Thyroid gland (tissue), 4 donors: ENCODE results near the gene LRBA. TPM values are rescaled to one million over a fixed set of nuclear protein-coding genes. Genes with fewer than 3 reads are reported as not detected.

Experiments
- DNase-seq, 2 donors: peaks; one replicate each; pipeline ENCODE4 v3.0.0-alpha.2; 2019
- H3K27ac ChIP-seq, 3 donors: fragments of 200-600 bp; sonication (generic); 1 replicate in 2 of 3; 2 replicates in 1 of 3; pipeline ENCODE4 v1.5.1; 2016 to 2019; ENCODE audit warnings: mild to moderate bottlenecking in 1 of 3, moderate library complexity in 1 of 3
- H3K27me3 ChIP-seq: fragments of 200-600 bp; sonication (generic); one replicate; pipeline ENCODE4 v1.5.1; 2019
- H3K36me3 ChIP-seq, 2 donors: fragments of 200-600 bp; sonication (generic); one replicate each; pipeline ENCODE4 v1.5.1; 2016 to 2019
- H3K4me1 ChIP-seq, 2 donors: fragments of 200-600 bp; sonication (generic); one replicate each; pipeline ENCODE4 v1.5.1; 2017 to 2019
- H3K4me3 ChIP-seq, 3 donors: fragments of 200-600 bp; sonication (generic); replicated peaks in 1 of 3; 1 replicate in 2 of 3; 2 replicates in 1 of 3; pipeline ENCODE4 v1.5.1; 2016; ENCODE audit warnings: mild to moderate bottlenecking in 1 of 3
- H3K9me3 ChIP-seq: fragments of 200-600 bp; sonication (generic); one replicate; pipeline ENCODE4 v1.5.1; 2017
- POLR2A ChIP-seq, 2 donors: fragments of 450-650 bp; IDR thresholded peaks; one replicate each; pipeline ENCODE4 v1.6.1; 2017; ENCODE audit warnings: antibody characterized with exemption in 2 of 2, mild to moderate bottlenecking in 2 of 2, moderate library complexity in 1 of 2
- WGBS, 2 donors: methylation state at CpG; one replicate each; pipeline ENCODE4 v1.1.5; 2017; 5-methylcytosine and 5-hydroxymethylcytosine counted together
- intact Hi-C: fragments of 100-400 bp; cut with DNase I; formaldehyde crosslinking; loops from one replicate; pipeline ENCODE4 v1.15.1; 2023
- total RNA-seq, 4 donors: library from RNA; depleted of rRNA; stranded (reverse); fragments of >200 nt; gene quantifications; one replicate each; pipeline ENCODE4 v1.2.3, GENCODE V29; 2016
- TF ChIP-seq, protein P1 (sequence below), 6 experiments: fragments of 200-600 bp in 3 of 6; fragments of 450-650 bp in 3 of 6; sonication (generic) in 3 of 6; IDR thresholded peaks; one replicate each; pipeline ENCODE4 v1.5.1; 2016 to 2019; ENCODE audit warnings: antibody characterized with exemption in 6 of 6, mild to moderate bottlenecking in 2 of 6, inconsistent platforms in 1 of 6, moderate library complexity in 1 of 6

Gene LRBA
- total RNA-seq, 4 donors from 2014 or later = 98.9 to 127 (median 113) TPM

DNA sequence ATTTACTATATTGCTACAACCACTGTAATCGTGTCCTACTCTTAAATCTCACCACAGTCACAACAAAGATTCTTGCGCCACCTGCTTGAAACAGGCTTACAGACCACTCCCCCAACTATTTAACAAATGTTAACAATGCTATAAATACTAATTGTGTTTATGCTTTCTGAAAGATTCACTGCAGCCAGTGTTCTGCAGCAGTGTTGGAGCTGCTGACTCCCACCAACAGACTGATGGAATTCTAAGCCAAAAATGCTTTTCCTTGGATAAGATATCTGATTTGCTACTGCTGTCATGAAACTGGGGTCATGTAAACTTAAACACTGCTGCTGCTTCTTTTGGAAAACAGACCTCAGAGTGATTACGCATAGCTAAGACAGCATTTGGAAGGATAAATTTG is 677.4 kb downstream of the LRBA start:
- intact Hi-C loops = no loop called here
- Histone ChIP-seq H3K27me3 (no peaks in the 10 kb centered on the region), H3K9me3 (no peaks in the 10 kb centered on the region), H3K36me3 (no peaks in the 10 kb centered on the region), H3K4me1 (no peaks in the 10 kb centered on the region), H3K27ac (no peak overlapping the region), H3K4me3 (no peak overlapping the region)
- WGBS, 2 donors = 87 to 89% methylated on average over 3 of the region's 3 CpGs
- no peak for DNase-seq
- TF ChIP-seq POLR2A (IDR thresholded peaks at IDR 0.05) = no peak
- TF ChIP-seq, protein P1, sequence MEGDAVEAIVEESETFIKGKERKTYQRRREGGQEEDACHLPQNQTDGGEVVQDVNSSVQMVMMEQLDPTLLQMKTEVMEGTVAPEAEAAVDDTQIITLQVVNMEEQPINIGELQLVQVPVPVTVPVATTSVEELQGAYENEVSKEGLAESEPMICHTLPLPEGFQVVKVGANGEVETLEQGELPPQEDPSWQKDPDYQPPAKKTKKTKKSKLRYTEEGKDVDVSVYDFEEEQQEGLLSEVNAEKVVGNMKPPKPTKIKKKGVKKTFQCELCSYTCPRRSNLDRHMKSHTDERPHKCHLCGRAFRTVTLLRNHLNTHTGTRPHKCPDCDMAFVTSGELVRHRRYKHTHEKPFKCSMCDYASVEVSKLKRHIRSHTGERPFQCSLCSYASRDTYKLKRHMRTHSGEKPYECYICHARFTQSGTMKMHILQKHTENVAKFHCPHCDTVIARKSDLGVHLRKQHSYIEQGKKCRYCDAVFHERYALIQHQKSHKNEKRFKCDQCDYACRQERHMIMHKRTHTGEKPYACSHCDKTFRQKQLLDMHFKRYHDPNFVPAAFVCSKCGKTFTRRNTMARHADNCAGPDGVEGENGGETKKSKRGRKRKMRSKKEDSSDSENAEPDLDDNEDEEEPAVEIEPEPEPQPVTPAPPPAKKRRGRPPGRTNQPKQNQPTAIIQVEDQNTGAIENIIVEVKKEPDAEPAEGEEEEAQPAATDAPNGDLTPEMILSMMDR (IDR thresholded peaks at IDR 0.05) = no peak

DNA sequence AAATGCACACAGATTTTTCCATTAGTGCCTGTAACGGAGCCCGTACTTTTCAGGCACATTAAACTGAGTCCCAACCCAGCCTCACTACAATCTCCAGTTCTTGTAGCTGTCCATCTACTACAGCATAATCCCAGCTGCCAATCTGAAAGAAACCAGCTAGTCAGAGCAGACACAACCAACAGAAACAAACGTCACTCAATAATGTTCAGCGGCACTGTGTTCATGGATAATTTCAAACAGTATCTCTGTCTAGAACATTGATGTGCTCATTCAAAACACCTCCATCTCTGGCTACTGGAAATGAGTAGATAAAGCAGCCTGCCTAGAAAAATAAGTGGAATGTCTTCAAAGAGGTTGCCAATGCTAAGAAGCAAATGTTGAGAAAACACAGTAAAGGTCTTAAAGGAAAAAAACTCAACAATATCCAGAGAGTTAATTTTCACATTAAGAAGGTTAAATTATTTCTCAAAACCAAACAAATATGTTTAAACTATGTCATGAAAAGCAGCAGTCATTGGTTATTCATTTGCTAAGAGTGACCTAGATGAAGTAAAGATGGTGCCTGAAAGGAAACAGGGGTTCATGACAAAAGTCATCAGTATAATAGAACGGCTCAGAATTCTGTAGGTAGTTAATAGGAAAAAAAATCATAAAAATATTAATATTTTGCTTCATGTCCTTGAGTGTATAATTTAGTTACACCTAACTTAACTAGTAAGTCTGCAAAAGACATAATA is 678.2 kb downstream of the LRBA start:
- WGBS, 2 donors = 93 to 95% methylated on average over 5 of the region's 5 CpGs
- no peaks in the 10 kb centered on the region for H3K4me1 ChIP-seq
- no peak overlapping the region for H3K4me3 ChIP-seq
- no peaks in the 10 kb centered on the region for H3K36me3 ChIP-seq
- no peak for DNase-seq
- H3K9me3 ChIP-seq = no peaks in the 10 kb centered on the region
- TF ChIP-seq, protein P1 (IDR thresholded peaks at IDR 0.05) = no peak
- no peak for TF ChIP-seq POLR2A (IDR thresholded peaks at IDR 0.05)
- H3K27me3 ChIP-seq = no peaks in the 10 kb centered on the region
- H3K27ac ChIP-seq = no peak overlapping the region
- intact Hi-C loops = no loop called here

DNA sequence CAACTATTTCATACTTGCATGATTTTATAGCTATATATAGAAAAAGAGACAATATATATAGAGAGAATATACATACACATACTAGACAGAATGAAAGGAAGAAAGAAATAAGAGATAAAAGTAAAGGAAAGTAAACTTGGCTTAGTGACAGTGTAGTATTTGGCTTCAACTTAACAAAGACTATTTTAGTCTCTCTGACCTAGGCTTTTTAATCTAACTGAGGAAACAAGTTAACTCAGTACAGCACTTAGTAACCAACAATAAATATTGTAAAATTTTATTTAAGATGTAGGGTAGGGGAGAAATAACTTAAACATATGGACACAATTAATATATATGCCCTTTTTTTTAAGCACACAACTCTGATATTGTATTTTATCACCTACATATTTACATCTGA is 682.1 kb downstream of the LRBA start:
- DNase-seq = no peak
- no peaks in the 10 kb centered on the region for H3K27me3 ChIP-seq
- TF ChIP-seq, protein P1 (IDR thresholded peaks at IDR 0.05) = no peak
- no peak for TF ChIP-seq POLR2A (IDR thresholded peaks at IDR 0.05)
- H3K9me3 ChIP-seq = no peaks in the 10 kb centered on the region
- no peak overlapping the region for H3K27ac ChIP-seq
- H3K36me3 ChIP-seq = no peaks in the 10 kb centered on the region
- no peaks in the 10 kb centered on the region for H3K4me1 ChIP-seq
- no peak overlapping the region for H3K4me3 ChIP-seq
- intact Hi-C loops = no loop called here

DNA sequence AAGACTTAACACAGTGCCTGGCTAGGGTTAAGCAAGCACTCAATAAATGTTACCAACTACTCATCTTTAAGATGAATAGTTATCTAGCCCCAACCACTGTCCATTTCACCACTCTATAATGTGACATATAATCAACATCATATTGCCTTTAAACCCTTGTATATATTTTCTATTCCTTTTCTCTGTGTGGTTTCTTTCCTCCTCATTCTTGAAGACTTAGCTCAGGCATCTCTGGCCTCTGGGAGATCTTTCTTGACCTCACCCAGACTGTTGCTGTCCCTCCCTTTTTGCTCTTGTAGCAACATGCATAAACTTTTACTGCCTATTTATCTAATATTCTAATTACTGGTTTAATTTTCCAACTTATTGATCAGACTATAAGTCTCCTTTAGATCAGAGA is 683.0 kb downstream of the LRBA start:
- Histone ChIP-seq H3K9me3 (no peaks in the 10 kb centered on the region), H3K4me3 (no peak overlapping the region), H3K4me1 (no peaks in the 10 kb centered on the region), H3K27me3 (no peaks in the 10 kb centered on the region), H3K36me3 (no peaks in the 10 kb centered on the region), H3K27ac (no peak overlapping the region)
- no peak for DNase-seq
- intact Hi-C loops = no loop called here
- TF ChIP-seq, protein P1 (IDR thresholded peaks at IDR 0.05) = no peak
- no peak for TF ChIP-seq POLR2A (IDR thresholded peaks at IDR 0.05)

DNA sequence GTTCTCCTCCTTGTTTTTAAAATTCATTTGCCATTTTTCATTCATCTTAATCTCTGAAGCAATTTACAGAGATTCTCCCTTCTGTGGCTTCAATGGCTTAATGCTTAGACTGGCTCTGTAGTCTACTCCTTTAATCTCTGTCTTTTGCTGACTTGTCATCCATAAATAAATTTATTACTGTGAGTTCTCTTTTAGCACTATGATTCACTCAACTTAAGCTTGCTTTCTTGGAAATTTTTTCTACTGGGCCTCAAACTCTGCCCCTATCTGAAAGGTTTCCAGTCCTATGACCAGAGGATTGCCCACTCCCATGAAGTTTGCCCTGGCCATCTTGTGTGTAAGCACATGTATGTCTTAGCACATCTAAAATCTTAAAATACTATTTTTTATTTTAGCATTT is 685.7 kb downstream of the LRBA start:
- intact Hi-C loops = no loop called here
- TF ChIP-seq POLR2A (IDR thresholded peaks at IDR 0.05) = no peak
- TF ChIP-seq, protein P1 (IDR thresholded peaks at IDR 0.05) = no peak
- no peak overlapping the region for H3K27ac ChIP-seq

More for the DNA sequence above, 685.7 kb downstream of the LRBA start:
- no peaks in the 10 kb centered on the region for H3K9me3 ChIP-seq
- H3K36me3 ChIP-seq = no peaks in the 10 kb centered on the region
- no peak overlapping the region for H3K4me3 ChIP-seq
- DNase-seq = no peak
- no peaks in the 10 kb centered on the region for H3K4me1 ChIP-seq
- H3K27me3 ChIP-seq = no peaks in the 10 kb centered on the region
